Midbrain (tissue), 1 donor: ENCODE results near the gene ANKLE2.
"Not testable (repeated sequence)": the region's sequence is repeated elsewhere in the genome, so short reads cannot be mapped to it uniquely, and the experiment has no call there.

ENCODE experiments used
- DNase-seq: peaks from one replicate; lab custom pipeline; 2025; lab: John Stamatoyannopoulos, UW

Gene ANKLE2

DNA sequence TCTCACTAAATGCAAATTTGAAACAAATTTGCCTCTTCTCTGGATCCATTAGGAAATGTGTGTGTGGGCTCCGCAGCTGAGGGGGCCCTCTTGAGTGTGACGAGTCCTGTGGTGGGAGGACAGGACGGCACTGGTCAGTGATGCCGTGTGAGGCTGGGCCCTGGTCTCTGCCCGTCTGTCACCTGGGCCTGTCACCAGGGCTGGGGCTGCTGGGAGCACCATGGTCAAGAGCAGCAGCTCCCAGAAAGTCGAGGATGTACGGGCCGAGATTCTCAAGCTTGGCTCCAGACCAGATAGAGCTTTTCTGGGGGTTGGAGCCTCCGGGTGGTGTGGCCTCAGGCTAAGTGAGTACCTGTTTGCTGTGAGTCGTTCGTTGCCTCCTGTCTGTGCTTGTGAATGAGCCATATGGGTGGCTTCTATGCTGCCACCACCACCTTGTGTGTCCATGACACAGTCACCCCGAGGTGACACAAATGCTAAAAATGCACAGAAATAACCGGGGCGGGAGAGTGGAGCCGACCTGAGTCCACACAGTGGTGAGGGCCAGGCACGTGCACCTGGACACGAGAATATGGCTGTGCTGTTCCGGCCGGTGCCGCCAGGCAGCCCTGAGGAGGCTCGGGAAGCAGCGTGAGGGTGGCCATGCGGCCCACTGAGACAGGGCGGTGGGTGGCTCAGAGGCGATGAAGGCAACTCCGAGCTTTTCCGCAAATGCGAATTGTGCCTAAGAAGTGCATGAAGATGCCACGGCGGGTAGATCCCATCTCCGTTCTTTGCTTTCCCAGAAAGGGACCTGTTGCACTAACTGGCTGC lies 42.3 kb downstream of the ANKLE2 start:
- DNase-seq: no peak

GRCh38 chr12:132718644-132719043 lies 43.0 kb downstream of the ANKLE2 start:
- DNase-seq: no peak

GRCh38 chr12:132717531-132718387 lies 43.9 kb downstream of the ANKLE2 start:
- DNase-seq: no peak

DNA sequence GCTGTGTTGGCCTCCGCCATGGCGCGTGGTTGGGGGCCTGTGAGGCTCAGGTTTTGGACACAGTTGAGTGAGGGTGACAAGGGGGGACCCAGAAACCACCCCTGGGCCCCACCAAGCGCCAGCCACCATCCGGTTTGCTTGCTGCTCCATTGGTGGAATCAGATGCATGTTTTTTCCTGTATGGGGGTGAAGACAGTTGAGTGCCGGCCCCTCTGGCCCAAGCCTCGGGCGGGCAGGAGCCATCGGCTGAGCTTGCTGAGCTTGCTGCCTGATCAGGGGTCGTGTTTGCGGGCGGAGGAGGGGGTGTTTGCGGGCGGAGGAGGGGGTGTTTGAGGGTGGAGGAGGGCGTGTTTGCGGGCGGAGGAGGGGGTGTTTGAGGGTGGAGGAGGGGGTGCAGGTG lies 44.6 kb downstream of the ANKLE2 start:
- no peak for DNase-seq

DNA sequence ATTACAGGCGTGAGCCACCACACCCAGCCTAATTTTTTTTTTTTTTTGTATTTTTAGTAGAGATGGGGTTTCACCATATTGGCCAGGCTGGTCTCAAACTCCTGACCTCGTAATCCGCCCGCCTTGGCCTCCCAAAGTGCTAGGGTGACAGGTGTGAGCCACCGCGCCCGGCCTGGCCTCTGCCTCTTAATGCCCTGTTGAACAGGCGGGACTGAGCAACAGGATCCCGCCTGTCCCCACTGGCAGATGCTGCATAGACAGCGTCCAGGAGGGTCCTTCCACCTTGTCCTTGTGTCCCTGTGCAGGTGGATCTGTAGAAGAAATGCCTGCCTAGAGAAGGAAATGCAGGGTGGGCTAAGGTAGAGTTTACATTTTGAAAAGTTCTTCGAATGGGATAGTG lies 45.3 kb downstream of the ANKLE2 start:
- no peak for DNase-seq

DNA sequence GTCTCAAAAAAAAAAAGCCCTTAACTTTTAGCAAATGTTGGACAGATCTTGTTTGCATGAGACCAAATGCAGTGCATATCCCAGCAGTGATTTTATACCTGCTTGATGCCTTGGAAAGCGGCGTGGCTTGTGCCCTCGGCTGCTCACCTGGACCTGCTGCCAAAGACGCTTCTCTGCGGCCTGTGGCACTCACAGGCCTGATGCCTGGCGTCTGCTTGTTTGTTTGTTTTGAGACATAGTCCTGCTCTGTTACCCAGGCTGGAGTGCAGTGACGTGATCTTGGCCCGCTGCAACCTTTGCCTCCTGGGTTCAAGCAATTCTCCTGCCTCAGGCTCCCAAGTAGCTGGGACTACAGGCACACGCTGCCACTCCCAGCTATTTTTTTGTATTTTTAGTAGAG lies 45.8 kb downstream of the ANKLE2 start:
- DNase-seq: no peak

DNA sequence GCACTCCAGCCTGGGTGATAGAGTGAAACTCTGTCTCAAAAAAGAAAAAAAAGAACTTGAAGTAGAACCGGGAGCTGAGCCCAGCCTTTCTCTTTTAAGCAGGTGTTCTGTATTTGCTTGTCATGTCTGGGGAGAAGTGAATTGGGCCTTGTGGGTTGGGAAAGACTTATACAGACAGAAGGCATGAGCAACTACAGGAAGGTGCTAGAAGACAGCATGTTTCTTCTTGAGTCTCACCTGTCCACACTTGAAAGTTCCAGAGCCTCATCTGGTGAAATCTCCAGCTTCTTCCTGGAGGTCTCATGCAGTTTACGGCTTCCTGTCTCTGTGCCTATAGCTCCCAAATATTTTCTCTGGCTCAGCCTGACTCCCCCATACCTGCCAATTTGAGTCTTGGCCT lies 48.5 kb downstream of the ANKLE2 start:
- DNase-seq: no peak

DNA sequence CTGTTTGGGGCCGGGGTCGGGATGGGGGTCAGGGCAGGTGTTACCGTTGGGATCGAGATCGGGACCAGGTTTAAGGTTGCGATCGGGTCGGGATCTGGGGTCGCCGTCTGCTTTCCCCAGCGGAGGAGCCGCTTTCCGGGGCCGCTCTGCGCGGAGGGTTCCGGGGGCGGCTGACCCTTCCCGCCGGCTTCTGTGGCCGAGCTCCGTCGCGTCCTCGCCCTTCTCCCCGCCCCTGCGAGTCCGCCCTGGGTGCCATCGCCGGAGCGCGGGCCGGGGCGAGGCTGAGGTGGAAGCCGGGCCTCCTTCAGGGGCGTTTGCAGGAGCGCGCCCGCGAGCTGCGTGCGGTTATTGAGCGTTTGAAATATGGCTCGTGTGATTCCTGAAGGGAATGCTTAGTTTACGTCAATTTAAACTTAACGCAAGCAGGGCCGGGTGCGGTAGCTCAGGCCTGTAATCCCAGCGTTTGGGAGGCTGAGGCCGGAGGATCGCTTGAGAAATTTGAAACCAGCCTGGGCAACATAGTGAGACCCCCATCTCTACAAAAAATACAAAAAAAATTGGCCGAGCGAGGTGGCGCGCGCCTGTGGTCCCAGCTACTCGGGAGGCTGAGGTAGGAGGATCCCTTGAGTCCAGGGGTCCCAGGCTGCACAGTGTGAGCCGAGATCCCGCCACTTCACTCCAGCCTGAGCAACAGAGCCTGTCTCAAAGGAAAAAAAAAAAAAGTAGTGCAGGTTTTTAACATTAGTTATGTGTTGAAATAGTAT lies 50.4 kb downstream of the ANKLE2 start:
- no peak for DNase-seq

DNA sequence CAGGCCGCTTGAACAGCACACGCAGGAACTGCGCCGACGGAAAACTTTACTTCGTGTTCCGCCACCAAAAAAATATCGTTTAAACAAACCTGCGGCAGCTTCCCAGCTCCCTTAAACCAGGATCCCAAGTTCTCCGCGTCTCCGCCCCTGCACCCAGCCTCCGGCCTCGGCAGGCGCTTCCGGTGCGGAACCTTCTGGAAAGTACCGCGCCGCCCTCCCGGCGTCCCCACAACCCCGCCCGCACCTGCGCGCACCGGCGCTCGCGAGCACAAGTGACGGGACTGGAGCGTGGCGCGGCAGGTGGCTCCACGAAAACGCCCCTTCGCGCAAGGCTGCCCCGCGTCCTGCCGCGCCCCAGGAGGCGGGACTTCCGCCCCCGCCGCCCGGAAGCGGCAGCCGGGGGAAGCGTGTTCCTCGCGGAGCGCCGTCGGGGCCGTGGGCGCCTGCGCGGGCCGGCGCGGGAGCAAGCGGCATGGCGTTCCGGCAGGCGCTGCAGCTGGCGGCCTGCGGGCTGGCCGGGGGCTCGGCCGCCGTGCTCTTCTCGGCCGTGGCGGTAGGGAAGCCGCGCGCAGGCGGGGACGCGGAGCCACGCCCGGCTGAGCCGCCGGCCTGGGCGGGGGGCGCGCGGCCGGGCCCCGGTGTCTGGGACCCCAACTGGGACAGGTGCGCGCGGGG lies 51.1 kb downstream of the ANKLE2 start, which contains the start of gene PGAM5:
PGAM5 (plus strand) TSS at position 438 of the 675 bp plus-strand sequence; CDS start at position 473, 35 bp downstream.
- DNase-seq: peak; percentile 82

GRCh38 chr12:132710043-132710404 lies 51.6 kb downstream of the ANKLE2 start:
- no peak for DNase-seq

DNA sequence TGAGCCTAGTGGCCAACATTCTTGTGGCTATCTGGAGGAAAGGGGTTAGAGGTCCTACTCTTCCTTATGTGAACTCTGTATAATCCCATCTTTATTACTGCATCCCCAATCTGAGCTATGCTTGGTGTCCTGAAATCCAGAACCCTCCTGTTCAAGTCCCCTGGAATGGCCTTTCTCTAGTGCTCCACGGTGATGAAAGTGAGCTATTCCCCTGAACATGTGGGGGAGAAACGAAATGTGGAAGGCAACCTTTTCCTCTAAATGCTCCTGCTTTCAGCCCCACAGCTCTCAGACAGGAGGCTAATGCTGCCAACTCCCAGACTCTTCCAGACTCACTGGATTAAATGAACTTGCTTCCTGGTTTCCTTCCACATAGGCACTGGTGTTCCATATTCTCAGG lies 53.5 kb downstream of the ANKLE2 start:
- DNase-seq: no peak

- no peak for DNase-seq
These were observed 54.4 kb downstream of the ANKLE2 start for GRCh38 chr12:132707241-132707640.

- DNase-seq: no peak
These were observed 58.0 kb downstream of the ANKLE2 start for GRCh38 chr12:132703641-132704040.

DNA sequence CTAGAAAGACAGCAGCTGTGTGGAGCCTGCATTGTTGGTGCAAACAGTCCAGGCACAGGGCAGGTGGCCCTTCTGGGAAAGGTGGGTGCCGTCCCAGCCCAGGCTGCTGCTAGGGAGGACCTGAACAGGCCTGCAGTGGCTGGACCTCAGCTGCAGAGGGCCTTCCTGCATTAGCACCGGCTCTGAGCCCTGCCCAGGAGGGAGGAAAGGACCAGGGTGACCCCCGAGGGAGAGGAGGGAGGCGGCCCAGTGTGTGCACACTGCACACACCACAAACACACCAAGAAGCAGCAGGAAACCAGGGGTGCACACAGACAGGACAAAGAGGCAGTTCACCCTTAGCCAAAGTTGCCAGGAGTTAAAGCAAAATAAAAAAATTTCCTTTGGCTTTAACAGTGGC lies 59.0 kb downstream of the ANKLE2 start:
- DNase-seq: no peak

- no peak for DNase-seq
These were observed 61.3 kb downstream of the ANKLE2 start for GRCh38 chr12:132700212-132700822.

DNA sequence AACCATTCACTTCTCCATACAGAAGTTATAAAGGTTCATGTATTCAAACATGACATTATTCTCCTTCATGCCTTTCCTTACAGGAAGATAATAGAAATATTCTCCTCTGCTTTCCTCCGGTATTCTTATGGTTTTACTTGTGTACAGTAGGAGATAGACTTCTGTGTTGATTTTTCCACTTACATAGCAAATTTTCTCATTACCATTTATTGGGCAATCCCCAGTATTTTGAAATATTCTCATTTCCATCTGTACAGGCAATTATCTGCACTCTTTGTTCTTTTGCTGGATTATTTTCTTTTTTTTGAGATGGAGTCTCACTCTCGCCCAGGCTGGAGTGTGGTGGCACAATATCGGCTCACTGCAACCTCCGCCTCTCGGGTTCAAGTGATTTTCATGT lies 63.3 kb downstream of the ANKLE2 start:
- no peak for DNase-seq

DNA sequence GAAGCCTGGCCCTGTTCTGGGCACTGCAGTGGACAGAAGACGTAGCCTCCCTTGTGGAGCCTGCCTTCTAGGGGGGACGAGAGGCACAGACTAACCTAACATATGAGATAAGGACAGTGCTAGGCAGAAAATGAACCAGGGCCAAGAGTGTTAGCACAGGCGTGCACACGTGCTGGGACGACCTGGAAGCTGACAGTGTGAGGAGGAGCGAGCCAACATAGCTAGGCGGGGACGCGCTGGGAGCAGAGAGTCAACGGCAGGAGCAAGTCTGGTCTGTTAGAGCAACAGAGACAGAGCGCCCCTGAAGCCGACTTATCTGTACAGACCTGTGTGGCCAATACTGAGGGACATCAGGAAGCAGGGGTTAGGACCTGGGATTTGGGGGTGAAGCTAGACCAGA lies 66.2 kb downstream of the ANKLE2 start:
- no peak for DNase-seq

DNA sequence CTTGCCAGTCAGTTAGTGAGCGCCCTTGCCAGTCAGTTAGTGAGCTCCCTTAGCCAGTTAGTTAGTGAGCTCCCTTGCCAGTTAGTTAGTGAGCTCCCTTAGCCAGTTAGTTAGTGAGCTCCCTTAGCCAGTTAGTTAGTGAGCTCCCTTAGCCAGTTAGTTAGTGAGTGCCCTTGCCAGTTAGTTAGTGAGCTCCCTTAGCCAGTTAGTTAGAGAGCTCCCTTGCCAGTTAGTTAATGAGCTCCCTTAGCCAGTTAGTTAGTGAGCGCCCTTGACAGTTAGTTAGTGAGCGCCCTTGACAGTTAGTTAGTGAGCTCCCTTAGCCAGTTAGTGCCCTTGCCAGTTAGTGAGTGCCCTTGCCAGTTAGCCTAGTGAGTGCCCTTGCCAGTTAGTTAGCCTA lies 66.7 kb downstream of the ANKLE2 start:
- not testable (repeated sequence) for DNase-seq

GRCh38 chr12:132692030-132692429 lies 69.6 kb downstream of the ANKLE2 start:
- not testable (repeated sequence) for DNase-seq

DNA sequence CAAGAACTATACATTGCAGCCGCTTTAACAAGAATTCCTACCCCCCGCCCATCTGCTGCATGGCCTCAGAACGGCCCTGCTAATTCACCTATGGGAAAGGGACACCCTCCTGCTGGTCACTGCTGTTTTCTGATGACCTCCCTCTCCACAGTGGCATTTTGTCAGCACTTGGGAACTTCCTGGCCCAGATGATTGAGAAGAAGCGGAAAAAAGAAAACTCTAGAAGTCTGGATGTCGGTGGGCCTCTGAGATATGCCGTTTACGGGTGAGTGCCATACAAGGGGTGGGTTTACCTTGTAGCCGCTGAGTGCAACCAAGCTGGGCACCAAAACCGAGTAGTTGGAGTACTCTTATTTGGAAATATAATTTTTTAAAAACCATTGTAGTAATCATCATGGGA lies 71.5 kb downstream of the ANKLE2 start:
- DNase-seq: no peak

- DNase-seq: no peak
These were observed 72.4 kb downstream of the ANKLE2 start for GRCh38 chr12:132689227-132689626.
